Measurements from ENCODE around the gene DYNLT1. TPM values are rescaled to one million over a fixed set of nuclear protein-coding genes. Genes with fewer than 3 reads are reported as not detected.

DYNLT1 gene
- total and polyA plus RNA-seq, 2 of the 4 experiments (the other 2 are of a cell fraction): 235 to 349 TPM

- Histone ChIP-seq H3K18ac (ENCODE audit: low read depth, low read length) (no peak overlapping the region), H3K9me3 (ENCODE audit: control insufficient read depth, insufficient read depth, low read length) (no peaks in the 10 kb centered on the region), H2BK120ac (ENCODE audit: low read depth, low read length) (no peak overlapping the region), H2BK5ac (ENCODE audit: low read depth, low read length, poor library complexity, severe bottlenecking) (no peak overlapping the region), H4K20me1 (ENCODE audit: insufficient read depth, low read length) (0 out of 2 replicates have a peak, but pooled peaks cover 5% of the 10 kb centered on the region), H3K27me3 (ENCODE audit: control insufficient read depth, insufficient read depth, low read length) (no peaks in the 10 kb centered on the region), H3K23ac (ENCODE audit: low read depth, low read length) (no peak overlapping the region), H4K91ac (ENCODE audit: insufficient read depth, low read depth, low read length) (no peak overlapping the region), H3K9ac (ENCODE audit: low read depth, low read length) (no peak overlapping the region), H3K4ac (ENCODE audit: low read depth, low read length) (no peak overlapping the region), H3K56ac (ENCODE audit: extremely low read depth, insufficient read depth, low read length) (no peak overlapping the region), H3K27ac (ENCODE audit: insufficient read depth, low read length) (no peak overlapping the region), H3K9me1 (ENCODE audit: insufficient read depth, low read length) (no peaks in the 10 kb centered on the region), H2AK5ac (ENCODE audit: low read depth, low read length) (no peak overlapping the region), H3K4me3 (ENCODE audit: insufficient read depth, low read depth, low read length) (no peak overlapping the region), H4K8ac (ENCODE audit: low read depth in 2 of 2, low read length in 2 of 2) (no peak overlapping the region), H3K79me1 (ENCODE audit: low read depth in 1 of 2, low read length in 2 of 2) (peaks cover 21 to 45% of the 10 kb centered on the region in 2 experiments; a peak in 3 of 4 replicates), H2BK15ac (ENCODE audit: low read depth, low read length) (no peak overlapping the region), H2BK20ac (ENCODE audit: low read depth, low read length) (no peak overlapping the region), H3K14ac (replicated peaks; ENCODE audit: low read depth, low read length) (no peak overlapping the region), H3K4me2 (ENCODE audit: low read depth, low read length) (no peak overlapping the region), H3K4me1 (ENCODE audit: control insufficient read depth, insufficient read depth, low read length) (no peaks in the 10 kb centered on the region), H2AK9ac (replicated peaks; ENCODE audit: low read depth, low read length, poor library complexity) (no peak overlapping the region), H3K36me3 (ENCODE audit: control insufficient read depth, insufficient read depth, low read length) (peaks cover 36% of the 10 kb centered on the region), H4K5ac (ENCODE audit: low read depth, low read length) (no peak overlapping the region), H2AFZ (replicated peaks; ENCODE audit: low read length, poor library complexity) (no peak overlapping the region)
- intact Hi-C loops (cut with micrococcal nuclease) (no loop called here), dilution Hi-C loops (cut with HindIII; ENCODE audit: low sequenced_read_pairs, unreplicated experiment) (no loop called here), in situ Hi-C loops (cut with MboI; ENCODE audit: low sequenced_read_pairs) (loop anchor here (5.0 kb wide), 1 partner anchor 377 kb away; no protein-coding TSS in a partner anchor)
- CTCF ChIA-PET: interaction anchor here (2.0 kb wide), 1 partner anchor 383 kb away, joined by 5 read pairs; no protein-coding TSS in a partner anchor
- WGBS, 2 experiments (ENCODE audit: extremely low coverage in 2 of 2, insufficient read length in 1 of 2): 90% methylated on average over 2 of the region's 6 CpGs; no CpG with 5 or more reads in 1 of the 2 experiments
- POLR2A ChIA-PET (ENCODE audit: unreplicated experiment): interaction anchor here (0.6 kb wide), 1 partner anchor 129 kb away, joined by 12 read pairs; no protein-coding TSS in a partner anchor
- no peak for ATAC-seq (ENCODE audit: low read depth)
- no peak for TF ChIP-seq CTCF (conservative IDR thresholded peaks at IDR 0.05; ENCODE audit: low read depth, low read length)
- TF ChIP-seq CHD1 (IDR thresholded peaks at IDR 0.05; ENCODE audit: low read depth, low read length): no peak
- DNase-seq: no peak
- no TSS peak for BruUV-seq (replicated peaks)
Observed at GRCh38 chr6:158604048-158604406, 40.5 kb downstream of the DYNLT1 start.

All from IMR-90 (cell line).